Neural cell (in vitro differentiated cells): Measurements from ENCODE around the gene PPARGC1A.

Source experiments
- CTCF ChIP-seq: fragments of 450-650 bp; IDR thresholded peaks from 2 replicates; pipeline ENCODE4 v1.5.1; 2014; ENCODE audit warnings: antibody characterized with exemption, mild to moderate bottlenecking, moderate library complexity; ENCODE audit not compliant: poor library complexity, severe bottlenecking
- EP300 ChIP-seq: fragments of 450-650 bp; conservative IDR thresholded peaks from 2 replicates; pipeline ENCODE4 v1.6.1; 2014; ENCODE audit warnings: antibody characterized with exemption, mild to moderate bottlenecking, moderate library complexity; ENCODE audit not compliant: poor library complexity, severe bottlenecking
- EZH2 ChIP-seq: fragments of 200-600, 300-800 bp; shearing (Covaris generic), sonication (generic); IDR thresholded peaks from 2 replicates; pipeline ENCODE4 v1.6.1; 2014; ENCODE audit warnings: antibody characterized with exemption, low read length, borderline replicate concordance, mild to moderate bottlenecking; ENCODE audit not compliant: insufficient read depth, poor library complexity, severe bottlenecking
- POLR2AphosphoS5 ChIP-seq: IDR thresholded peaks from 2 replicates; pipeline ENCODE4 v1.6.1; 2012
- SMC3 ChIP-seq: fragments of 450-650 bp; conservative IDR thresholded peaks from 2 replicates; pipeline ENCODE4 v1.6.1; 2014; ENCODE audit warnings: antibody characterized with exemption, mild to moderate bottlenecking, moderate library complexity; ENCODE audit not compliant: poor library complexity

- TF ChIP-seq POLR2AphosphoS5 (no peak), CTCF (no peak), EZH2 (no peak), EP300 (no peak), SMC3 (no peak)
Observed at GRCh38 chr4:23923141-23923540, 33.3 kb upstream of the PPARGC1A start.
